ENCODE results near the gene ADK. TPM values are rescaled to one million over a fixed set of nuclear protein-coding genes. Genes with fewer than 3 reads are reported as not detected.

ADK gene
- total and polyA plus RNA-seq, 2 of the 13 experiments (the other 11 are each of a cell fraction or from before 2014, with no cell fraction given), result 48.6 to 79.1 TPM

DNA sequence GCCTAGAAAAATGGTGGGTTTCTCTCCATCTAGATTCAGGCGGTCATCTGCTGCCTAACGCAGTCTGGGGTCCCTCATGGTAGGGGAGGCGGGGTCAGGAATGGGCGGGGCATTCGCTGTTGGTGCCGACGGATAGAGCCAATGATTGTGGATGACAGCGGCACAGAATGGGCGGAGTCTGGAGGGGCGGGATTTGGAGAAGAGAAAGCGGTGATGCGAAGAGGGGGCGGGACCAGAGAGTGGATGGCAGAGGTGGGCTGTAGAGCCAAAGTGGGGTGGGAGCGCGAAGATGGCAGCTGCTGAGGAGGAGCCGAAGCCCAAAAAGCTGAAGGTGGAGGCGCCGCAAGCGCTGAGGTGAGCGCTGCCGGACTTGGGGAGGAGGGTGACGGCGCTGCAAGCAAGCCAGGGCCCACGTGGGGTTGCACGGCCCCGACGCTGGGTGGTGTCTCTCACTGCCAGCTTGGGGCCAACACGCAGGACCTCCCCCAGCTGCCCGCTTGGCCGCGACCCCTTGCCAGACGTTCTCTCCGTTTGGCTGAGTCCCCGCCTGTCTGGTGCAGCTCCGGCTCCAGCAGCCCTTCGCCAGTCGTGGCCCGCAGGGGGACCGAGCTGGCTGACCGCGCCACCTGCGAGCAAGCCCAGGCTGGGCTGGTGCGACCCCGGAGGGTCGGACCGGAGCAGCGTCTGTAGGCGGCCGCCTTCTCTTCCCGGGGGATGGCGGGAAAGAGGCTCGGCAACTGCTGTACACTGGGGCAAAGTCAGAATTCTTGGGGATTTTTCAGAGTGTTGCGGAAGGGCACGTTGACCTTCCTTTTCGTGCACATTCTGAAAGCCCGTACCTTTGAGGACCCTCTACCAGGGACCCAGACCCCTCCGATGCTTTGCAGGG is at the start of gene ADK (continued):
- TF ChIP-seq, protein P1, sequence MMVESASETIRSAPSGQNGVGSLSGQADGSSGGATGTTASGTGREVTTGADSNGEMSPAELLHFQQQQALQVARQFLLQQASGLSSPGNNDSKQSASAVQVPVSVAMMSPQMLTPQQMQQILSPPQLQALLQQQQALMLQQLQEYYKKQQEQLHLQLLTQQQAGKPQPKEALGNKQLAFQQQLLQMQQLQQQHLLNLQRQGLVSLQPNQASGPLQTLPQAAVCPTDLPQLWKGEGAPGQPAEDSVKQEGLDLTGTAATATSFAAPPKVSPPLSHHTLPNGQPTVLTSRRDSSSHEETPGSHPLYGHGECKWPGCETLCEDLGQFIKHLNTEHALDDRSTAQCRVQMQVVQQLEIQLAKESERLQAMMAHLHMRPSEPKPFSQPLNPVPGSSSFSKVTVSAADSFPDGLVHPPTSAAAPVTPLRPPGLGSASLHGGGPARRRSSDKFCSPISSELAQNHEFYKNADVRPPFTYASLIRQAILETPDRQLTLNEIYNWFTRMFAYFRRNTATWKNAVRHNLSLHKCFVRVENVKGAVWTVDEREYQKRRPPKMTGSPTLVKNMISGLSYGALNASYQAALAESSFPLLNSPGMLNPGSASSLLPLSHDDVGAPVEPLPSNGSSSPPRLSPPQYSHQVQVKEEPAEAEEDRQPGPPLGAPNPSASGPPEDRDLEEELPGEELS (CRISPR knock-in tag; IDR thresholded peaks at IDR 0.05), result 0 out of 2 replicates have a peak, but pooled peaks have one; percentile 39
- TF ChIP-seq ISL2 (CRISPR knock-in tag; IDR thresholded peaks at IDR 0.05) (peak; percentile 56; the same call in 1 of the 2 replicates), ZC3H13 (CRISPR knock-in tag; IDR thresholded peaks at IDR 0.05) (0 out of 2 replicates have a peak, but pooled peaks have one; percentile 29), ARID3A (IDR thresholded peaks at IDR 0.05; ENCODE audit: low read depth, low read length) (peak; percentile 67), NCOA2 (CRISPR knock-in tag; IDR thresholded peaks at IDR 0.05) (peak; percentile 31; the same call in 1 of the 2 replicates), SP5 (CRISPR knock-in tag; IDR thresholded peaks at IDR 0.05; ENCODE audit: borderline replicate concordance, low read depth) (peak; percentile 45; the same call in 1 of the 2 replicates), ZBTB46 (CRISPR knock-in tag; IDR thresholded peaks at IDR 0.05; ENCODE audit: borderline replicate concordance) (no peak), SAP130 (CRISPR knock-in tag; IDR thresholded peaks at IDR 0.05; ENCODE audit: low read depth) (peak; percentile 82), RAD21 (CRISPR knock-in tag; IDR thresholded peaks at IDR 0.05) (peak; percentile 58), RAD51 (IDR thresholded peaks at IDR 0.05; ENCODE audit: borderline replicate concordance) (no peak), NFATC3 (CRISPR knock-in tag; IDR thresholded peaks at IDR 0.05) (no peak), ZNF773 (CRISPR knock-in tag; IDR thresholded peaks at IDR 0.05; ENCODE audit: borderline replicate concordance) (peak; percentile 36; the same call in 1 of the 2 replicates), MYC (CRISPR knock-in tag; IDR thresholded peaks at IDR 0.05; ENCODE audit: borderline replicate concordance) (peak; percentile 87), ZNF616 (CRISPR knock-in tag; IDR thresholded peaks at IDR 0.05; ENCODE audit: low read depth) (peak; percentile 85; the same call in 1 of the 2 replicates), ATF7 (IDR thresholded peaks at IDR 0.05) (no peak), ATF7 (CRISPR knock-in tag; IDR thresholded peaks at IDR 0.05) (peak; percentile 26; the same call in 1 of the 2 replicates), KDM5B (CRISPR knock-in tag; IDR thresholded peaks at IDR 0.05; ENCODE audit: borderline replicate concordance) (peak; percentile 81), ZNF564 (CRISPR knock-in tag; IDR thresholded peaks at IDR 0.05) (no peak)
- TF ChIP-seq, protein P2, sequence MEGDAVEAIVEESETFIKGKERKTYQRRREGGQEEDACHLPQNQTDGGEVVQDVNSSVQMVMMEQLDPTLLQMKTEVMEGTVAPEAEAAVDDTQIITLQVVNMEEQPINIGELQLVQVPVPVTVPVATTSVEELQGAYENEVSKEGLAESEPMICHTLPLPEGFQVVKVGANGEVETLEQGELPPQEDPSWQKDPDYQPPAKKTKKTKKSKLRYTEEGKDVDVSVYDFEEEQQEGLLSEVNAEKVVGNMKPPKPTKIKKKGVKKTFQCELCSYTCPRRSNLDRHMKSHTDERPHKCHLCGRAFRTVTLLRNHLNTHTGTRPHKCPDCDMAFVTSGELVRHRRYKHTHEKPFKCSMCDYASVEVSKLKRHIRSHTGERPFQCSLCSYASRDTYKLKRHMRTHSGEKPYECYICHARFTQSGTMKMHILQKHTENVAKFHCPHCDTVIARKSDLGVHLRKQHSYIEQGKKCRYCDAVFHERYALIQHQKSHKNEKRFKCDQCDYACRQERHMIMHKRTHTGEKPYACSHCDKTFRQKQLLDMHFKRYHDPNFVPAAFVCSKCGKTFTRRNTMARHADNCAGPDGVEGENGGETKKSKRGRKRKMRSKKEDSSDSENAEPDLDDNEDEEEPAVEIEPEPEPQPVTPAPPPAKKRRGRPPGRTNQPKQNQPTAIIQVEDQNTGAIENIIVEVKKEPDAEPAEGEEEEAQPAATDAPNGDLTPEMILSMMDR (CRISPR knock-in tag; IDR thresholded peaks at IDR 0.05), result peak; percentile 56
- TF ChIP-seq, protein P3, sequence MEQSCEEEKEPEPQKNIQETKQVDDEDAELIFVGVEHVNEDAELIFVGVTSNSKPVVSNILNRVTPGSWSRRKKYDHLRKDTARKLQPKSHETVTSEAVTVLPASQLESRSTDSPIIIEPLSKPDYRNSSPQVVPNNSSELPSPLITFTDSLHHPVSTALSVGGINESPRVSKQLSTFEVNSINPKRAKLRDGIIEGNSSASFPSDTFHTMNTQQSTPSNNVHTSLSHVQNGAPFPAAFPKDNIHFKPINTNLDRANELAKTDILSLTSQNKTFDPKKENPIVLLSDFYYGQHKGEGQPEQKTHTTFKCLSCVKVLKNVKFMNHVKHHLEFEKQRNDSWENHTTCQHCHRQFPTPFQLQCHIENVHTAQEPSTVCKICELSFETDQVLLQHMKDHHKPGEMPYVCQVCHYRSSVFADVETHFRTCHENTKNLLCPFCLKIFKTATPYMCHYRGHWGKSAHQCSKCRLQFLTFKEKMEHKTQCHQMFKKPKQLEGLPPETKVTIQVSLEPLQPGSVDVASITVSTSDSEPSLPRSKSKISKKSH (CRISPR knock-in tag; IDR thresholded peaks at IDR 0.05; ENCODE audit: borderline replicate concordance), result peak; percentile 89; the same call in 1 of the 2 replicates
